Measurements from ENCODE around the gene BOD1. TPM values are rescaled to one million over a fixed set of nuclear protein-coding genes. Genes with fewer than 3 reads are reported as not detected.
"Not testable (repeated sequence)": the region's sequence is repeated elsewhere in the genome, so short reads cannot be mapped to it uniquely, and the experiment has no call there.

The BOD1 gene
- total RNA-seq, 3 donors from 2014 or later = 22.1 to 38.3 (median 25.9) TPM

DNA sequence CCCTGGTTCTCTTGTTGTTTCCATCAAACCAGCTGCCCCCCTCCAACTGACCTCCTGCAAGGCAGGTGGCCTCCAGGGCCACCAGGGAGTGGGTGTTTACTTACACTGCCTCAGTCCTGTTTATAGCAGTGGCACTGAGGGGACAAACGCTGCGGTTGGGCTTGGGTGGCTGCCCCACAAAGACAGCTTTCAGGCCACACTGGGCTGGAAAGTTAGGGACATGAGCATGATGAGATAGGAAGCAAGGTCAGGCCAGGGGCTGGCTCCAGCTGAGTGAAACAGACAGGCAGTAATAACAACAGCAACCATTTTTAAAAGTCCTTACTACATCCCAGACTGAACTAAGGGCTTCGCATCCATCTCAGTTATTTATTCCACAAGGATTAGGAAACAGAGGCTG lies 20.6 kb downstream of the BOD1 start:
- Histone ChIP-seq H3K4me3 (no peak overlapping the region), H3K4me1 (ENCODE audit: low read depth) (no peaks in the 10 kb centered on the region), H3K36me3 (ENCODE audit: low read depth) (no peaks in the 10 kb centered on the region), H3K9me3 (peaks cover 29% of the 10 kb centered on the region)
- intact Hi-C loops (cut with DNase I, micrococcal nuclease) = no loop called here
- ATAC-seq = no peak
- TF ChIP-seq, protein P1, sequence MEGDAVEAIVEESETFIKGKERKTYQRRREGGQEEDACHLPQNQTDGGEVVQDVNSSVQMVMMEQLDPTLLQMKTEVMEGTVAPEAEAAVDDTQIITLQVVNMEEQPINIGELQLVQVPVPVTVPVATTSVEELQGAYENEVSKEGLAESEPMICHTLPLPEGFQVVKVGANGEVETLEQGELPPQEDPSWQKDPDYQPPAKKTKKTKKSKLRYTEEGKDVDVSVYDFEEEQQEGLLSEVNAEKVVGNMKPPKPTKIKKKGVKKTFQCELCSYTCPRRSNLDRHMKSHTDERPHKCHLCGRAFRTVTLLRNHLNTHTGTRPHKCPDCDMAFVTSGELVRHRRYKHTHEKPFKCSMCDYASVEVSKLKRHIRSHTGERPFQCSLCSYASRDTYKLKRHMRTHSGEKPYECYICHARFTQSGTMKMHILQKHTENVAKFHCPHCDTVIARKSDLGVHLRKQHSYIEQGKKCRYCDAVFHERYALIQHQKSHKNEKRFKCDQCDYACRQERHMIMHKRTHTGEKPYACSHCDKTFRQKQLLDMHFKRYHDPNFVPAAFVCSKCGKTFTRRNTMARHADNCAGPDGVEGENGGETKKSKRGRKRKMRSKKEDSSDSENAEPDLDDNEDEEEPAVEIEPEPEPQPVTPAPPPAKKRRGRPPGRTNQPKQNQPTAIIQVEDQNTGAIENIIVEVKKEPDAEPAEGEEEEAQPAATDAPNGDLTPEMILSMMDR (IDR thresholded peaks at IDR 0.05) = no peak
- DNase-seq = no peak

DNA sequence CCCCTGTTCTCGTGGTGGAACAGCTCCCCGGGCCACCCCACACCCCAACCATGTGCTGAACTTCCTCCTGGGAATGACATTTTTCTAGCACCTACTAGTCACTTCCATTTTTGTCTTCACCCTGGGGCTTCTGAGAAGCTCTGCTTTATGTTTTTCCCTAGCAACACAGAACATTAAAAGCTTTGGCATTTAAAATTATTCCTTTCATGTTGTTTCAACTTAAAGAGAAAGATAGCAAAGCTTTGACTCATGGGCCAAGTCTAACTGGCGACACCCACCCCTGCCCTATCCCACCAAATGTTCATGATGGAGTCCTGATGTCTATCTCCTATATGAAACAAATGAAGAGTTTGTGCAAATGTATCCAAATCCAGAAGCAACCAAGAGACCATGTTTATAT lies 22.4 kb downstream of the BOD1 start:
- TF ChIP-seq, protein P1 (IDR thresholded peaks at IDR 0.05) = no peak
- H3K36me3 ChIP-seq (ENCODE audit: low read depth) = no peaks in the 10 kb centered on the region
- H3K9me3 ChIP-seq = peaks cover 29% of the 10 kb centered on the region
- ATAC-seq (no peak), DNase-seq (no peak)
- intact Hi-C loops (cut with DNase I, micrococcal nuclease) = no loop called here
- no peaks in the 10 kb centered on the region for H3K4me1 ChIP-seq (ENCODE audit: low read depth)
- H3K4me3 ChIP-seq = no peak overlapping the region

DNA sequence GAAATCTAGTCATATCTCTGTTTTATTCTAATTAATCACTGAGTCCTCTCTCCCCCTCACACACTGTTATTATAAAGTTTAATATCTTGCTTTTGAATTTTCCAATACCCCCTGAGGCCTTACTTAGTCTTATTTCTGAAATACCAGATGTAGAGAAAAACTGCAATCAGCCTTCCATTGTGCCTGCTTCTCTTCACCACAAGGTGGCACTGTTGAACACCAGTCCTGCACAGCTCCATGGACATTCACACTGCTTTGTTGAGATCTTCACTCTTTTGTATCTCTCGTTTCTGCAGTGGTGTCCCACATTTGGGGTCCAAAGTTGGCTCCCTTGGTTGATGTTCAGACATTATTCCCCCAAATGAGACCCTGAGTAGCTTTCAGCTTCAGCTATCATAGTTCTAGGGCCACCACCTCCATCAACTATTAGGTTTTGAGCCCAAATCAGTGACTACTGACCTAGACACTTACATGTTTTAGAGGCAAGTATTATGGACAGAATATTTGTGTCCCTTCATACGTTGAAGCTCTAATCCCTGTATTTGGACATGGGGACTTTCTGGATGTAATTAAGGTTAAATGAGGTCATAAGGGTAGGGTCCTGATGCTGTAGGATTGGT lies 24.3 kb downstream of the BOD1 start:
- H3K4me3 ChIP-seq = no peak overlapping the region
- intact Hi-C loops (cut with DNase I, micrococcal nuclease) = no loop called here
- H3K9me3 ChIP-seq = peaks cover 31% of the 10 kb centered on the region
- no peak for DNase-seq
- H3K4me1 ChIP-seq (ENCODE audit: low read depth) = no peaks in the 10 kb centered on the region
- TF ChIP-seq, protein P1 (IDR thresholded peaks at IDR 0.05) = no peak
- ATAC-seq = no peak
- H3K36me3 ChIP-seq (ENCODE audit: low read depth) = no peaks in the 10 kb centered on the region

DNA sequence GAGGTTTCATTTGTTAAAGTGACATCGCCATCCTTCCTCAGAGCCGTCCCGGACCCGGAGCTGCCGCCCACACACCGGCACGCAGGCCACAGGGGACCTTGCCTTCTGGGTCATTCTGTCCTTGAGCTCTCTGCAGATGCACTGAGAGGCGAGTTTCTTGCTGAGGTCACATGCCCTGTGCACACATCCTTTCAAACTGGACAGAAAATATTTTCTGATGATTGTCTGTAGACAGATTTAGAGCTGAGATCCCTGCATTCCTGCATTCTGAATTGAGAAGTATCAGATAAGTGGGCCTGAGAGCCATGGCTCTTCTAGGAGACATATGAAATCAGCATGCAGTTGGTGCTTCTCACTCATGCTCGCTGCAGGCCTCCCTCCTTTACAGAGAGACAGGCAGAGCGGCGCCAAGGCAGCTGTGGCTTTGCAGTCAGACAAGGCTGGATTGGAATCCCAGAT lies 25.4 kb downstream of the BOD1 start:
- TF ChIP-seq, protein P1 (IDR thresholded peaks at IDR 0.05) = no peak
- DNase-seq = no peak
- Histone ChIP-seq H3K4me1 (ENCODE audit: low read depth) (no peaks in the 10 kb centered on the region), H3K4me3 (no peak overlapping the region), H3K36me3 (ENCODE audit: low read depth) (no peaks in the 10 kb centered on the region), H3K9me3 (peaks cover 41% of the 10 kb centered on the region)
- no peak for ATAC-seq
- intact Hi-C loops (cut with DNase I, micrococcal nuclease) = no loop called here

DNA sequence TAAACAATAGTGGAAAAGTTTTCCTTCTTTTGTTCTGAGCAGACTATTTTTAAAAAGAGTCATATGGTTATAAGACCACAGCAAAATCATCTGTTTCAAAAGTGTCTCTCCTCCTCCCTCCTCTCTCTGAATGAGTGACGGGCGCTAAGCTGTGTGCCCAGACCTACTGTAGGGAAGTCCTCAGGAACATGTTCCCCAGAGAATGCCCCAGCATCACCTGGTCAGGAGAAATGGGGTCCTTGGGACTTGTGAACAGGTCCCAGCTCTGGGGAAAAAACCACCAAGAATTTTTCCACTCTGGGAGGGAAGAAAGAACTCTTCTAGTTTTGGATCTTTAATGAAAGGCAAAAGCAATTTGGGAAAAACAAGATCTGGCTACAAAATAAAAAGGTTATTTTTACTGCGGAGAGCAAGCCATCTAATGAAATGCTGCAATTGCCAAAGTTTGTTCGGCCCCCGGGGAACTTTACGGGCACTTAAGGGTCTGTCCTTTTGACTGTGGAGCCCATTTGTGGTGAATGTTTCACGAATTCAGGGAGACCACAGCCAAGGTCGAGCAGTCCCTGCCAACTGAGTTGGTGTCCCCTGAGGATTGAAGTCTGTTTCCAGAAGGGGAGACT lies 25.9 kb downstream of the BOD1 start:
- intact Hi-C loops (cut with DNase I, micrococcal nuclease) = no loop called here
- TF ChIP-seq, protein P1 (IDR thresholded peaks at IDR 0.05) = no peak
- Histone ChIP-seq H3K36me3 (ENCODE audit: low read depth) (no peaks in the 10 kb centered on the region), H3K4me1 (ENCODE audit: low read depth) (no peaks in the 10 kb centered on the region), H3K4me3 (no peak overlapping the region), H3K9me3 (peaks cover 46% of the 10 kb centered on the region)
- DNase-seq (no peak), ATAC-seq (no peak)

DNA sequence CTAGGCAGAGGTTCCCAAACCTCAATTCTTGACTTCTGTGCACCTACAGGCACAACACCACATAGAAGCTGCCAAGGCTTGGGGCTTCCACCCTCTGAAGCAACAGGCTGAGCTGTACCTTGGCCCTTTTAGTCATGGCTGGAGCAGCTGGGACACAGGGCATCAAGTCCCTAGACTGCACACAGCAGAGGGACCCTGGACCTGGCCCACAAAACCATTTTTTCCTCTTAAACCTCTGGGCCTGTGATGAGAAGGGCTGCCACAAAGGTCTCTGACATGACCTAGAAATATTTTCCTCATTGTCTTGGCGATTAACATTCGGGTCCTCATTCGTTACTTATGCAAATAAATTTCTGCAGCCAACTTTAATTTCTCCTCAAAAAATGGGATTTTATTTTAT lies 30.3 kb downstream of the BOD1 start:
- H3K4me3 ChIP-seq; H3K4me1 ChIP-seq (ENCODE audit: low read depth); intact Hi-C loops (cut with DNase I, micrococcal nuclease): not testable (repeated sequence)

More for the DNA sequence above, 30.3 kb downstream of the BOD1 start:
- H3K36me3 ChIP-seq (ENCODE audit: low read depth); ATAC-seq; DNase-seq: not testable (repeated sequence)
- peaks cover 17% of the 10 kb centered on the region for H3K9me3 ChIP-seq

Measured in mucosa of descending colon (tissue), 3 donors.